C4-2B (cell line): Measurements from ENCODE around the gene SPATA12.
"Not testable (repeated sequence)": the region's sequence is repeated elsewhere in the genome, so short reads cannot be mapped to it uniquely, and the experiment has no call there.

ENCODE experiments used
- H3K27ac ChIP-seq: fragments of 450-650 bp; 2 replicates; pipeline ENCODE4 v1.5.1; 2017
- ZFX ChIP-seq: fragments of 450-650 bp; IDR thresholded peaks from 2 replicates; pipeline ENCODE4 v1.6.1; 2017
- TF ChIP-seq, protein P1 (sequence below): fragments of 450-650 bp; conservative IDR thresholded peaks from 2 replicates; pipeline ENCODE4 v1.5.1; 2017; ENCODE audit warnings: mild to moderate bottlenecking

Gene SPATA12

DNA sequence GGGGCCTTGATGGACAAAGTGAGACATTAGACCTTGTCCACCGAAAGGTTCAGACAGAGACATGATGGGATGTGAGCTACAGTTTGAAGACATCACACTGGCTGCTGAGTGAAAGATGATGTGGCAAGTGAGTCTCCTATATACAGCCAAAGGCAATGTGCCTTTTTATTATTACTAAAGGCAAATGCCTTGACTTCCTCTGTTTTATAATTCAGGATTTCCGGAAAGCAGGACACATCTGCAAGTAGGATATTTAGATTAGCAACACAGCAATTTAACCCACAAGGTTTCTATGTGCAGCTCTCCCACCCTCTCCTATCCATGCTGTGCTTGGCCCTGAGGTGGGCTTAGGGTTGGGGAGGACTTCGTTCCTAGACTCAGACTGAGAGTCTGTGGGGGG lies 20.7 kb downstream of the SPATA12 start:
- H3K27ac ChIP-seq, result no peak overlapping the region
- TF ChIP-seq, protein P1, sequence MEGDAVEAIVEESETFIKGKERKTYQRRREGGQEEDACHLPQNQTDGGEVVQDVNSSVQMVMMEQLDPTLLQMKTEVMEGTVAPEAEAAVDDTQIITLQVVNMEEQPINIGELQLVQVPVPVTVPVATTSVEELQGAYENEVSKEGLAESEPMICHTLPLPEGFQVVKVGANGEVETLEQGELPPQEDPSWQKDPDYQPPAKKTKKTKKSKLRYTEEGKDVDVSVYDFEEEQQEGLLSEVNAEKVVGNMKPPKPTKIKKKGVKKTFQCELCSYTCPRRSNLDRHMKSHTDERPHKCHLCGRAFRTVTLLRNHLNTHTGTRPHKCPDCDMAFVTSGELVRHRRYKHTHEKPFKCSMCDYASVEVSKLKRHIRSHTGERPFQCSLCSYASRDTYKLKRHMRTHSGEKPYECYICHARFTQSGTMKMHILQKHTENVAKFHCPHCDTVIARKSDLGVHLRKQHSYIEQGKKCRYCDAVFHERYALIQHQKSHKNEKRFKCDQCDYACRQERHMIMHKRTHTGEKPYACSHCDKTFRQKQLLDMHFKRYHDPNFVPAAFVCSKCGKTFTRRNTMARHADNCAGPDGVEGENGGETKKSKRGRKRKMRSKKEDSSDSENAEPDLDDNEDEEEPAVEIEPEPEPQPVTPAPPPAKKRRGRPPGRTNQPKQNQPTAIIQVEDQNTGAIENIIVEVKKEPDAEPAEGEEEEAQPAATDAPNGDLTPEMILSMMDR, result no peak
- no peak for TF ChIP-seq ZFX

DNA sequence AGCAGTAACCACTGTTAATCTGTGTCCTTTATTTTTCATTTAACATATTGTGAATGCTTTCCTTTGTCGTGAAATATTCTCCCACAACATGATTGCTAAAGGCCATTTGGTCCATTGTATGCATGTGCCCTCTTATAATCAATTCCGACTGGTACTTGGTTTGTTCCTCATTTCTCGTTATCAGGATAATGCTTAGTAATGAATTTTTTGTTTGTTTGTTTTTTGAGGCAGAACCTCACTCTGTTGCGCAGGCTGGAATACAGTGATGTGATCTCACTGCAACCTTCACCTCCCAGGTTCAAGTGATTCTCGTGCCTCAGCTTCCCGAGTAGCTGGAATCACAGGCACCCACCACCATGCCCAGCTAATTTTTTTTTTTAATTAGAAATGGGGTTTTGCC lies 22.0 kb downstream of the SPATA12 start:
- TF ChIP-seq, protein P1, result no peak
- TF ChIP-seq ZFX, result no peak
- no peak overlapping the region for H3K27ac ChIP-seq

DNA sequence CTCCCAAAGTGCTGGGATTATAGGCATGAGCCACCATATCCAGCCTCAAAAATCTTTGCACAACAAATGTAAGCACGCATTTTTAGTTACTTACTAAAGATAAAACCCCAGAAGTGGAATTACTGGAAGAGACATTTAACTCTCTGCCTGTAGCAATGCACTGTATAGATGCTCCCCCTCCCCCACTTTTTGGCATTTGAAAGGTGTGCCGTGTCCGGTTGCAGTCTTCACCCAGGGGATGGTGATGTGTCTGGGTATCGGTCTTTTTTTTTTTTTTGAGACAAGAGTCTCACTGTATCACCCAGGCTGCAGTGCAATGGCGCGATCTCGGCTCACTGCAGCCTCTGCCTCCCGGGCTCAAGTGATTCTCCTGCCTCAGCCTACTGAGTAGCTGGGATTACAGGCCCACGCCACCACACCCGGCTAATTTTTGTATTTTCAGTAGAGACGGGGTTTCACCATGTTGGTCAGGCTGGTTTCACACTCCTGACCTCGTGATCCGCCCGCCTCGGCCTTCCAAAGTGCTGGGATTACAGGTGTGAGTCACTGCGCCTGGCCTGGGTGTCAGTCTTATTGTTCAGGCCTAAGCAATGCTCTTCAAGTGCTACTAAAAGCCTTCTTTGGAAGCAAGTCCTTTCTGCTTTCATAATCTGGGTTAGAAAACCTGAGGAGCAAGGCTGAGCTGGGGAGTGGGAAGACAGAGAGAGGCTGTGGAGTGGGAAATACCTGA lies 23.0 kb downstream of the SPATA12 start:
- not testable (repeated sequence) for H3K27ac ChIP-seq

DNA sequence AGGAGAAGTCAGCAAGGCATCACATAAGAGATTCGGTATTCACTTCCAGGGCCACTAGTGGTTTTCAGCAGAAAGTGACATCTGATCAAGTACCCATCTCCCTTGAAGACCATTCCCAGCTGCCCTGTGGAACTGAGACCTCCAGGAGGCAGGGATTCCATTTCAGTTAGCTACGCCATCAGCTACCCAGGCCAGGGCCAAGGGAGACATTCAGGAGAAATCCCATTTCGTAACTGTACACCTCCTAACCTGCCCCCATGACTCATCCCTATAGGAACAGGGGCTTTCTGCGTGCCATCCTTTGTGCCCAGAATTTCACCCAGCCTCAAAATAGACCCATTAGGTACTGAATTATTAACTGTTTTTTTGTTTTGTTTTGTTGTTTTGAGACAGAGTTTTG lies 24.7 kb downstream of the SPATA12 start:
- TF ChIP-seq, protein P1, result no peak
- no peak for TF ChIP-seq ZFX
- H3K27ac ChIP-seq, result no peak overlapping the region

DNA sequence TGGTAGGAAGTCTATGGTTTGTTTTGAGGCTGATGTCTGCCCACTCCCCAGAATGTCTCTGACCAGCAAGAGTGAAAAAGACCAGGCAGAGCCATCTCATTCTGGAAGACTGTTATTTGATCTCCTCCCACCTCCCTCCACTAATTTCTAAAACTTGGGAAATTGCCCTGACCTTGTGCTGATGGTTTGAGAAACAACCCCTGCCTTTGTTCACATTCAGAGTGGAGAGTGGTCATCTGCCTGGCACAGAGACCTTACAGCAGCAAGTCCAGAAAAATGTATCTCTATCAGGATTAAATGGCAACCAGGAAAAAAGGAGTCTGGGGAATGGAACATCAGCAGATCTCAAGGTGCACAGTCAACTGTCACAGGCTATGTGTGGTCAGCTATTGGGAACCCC lies 25.7 kb downstream of the SPATA12 start:
- no peak overlapping the region for H3K27ac ChIP-seq
- TF ChIP-seq, protein P1, result no peak
- TF ChIP-seq ZFX, result no peak

DNA sequence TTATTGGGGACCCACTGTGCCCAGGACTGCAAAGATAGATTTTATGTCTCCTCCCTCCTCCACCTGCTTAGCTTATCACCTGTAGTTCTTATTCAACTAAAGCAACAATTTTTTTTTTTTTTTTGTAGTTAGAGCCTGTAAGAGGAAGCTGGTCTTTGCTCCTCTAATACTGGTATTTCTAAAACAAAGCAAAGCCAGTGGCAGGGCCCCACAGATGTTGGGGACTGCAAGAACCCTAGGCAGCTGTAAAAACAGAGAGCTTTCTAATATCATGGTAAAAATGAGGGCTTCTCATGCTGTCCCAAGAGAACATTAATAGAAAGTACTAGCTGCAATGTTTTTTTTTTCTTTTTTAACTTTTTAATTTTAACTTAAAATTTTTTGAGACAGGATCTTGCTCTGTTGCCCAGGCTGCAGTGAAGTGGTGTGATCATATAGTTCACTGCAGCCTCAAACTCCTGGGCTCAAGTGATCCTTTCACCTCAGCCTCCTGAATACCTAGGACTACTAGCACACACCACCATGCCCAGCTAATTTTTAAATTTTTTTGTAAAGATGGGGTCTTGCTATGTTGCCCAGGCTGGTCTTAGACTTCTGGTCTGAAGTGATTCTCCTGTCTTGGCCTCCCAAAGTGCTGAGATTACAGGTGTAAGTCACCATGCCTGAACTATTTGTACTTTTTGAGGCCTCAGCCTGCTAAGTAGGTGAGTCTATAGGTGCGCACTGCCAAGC lies 27.1 kb downstream of the SPATA12 start:
- no peak for TF ChIP-seq ZFX
- TF ChIP-seq, protein P1, result no peak

DNA sequence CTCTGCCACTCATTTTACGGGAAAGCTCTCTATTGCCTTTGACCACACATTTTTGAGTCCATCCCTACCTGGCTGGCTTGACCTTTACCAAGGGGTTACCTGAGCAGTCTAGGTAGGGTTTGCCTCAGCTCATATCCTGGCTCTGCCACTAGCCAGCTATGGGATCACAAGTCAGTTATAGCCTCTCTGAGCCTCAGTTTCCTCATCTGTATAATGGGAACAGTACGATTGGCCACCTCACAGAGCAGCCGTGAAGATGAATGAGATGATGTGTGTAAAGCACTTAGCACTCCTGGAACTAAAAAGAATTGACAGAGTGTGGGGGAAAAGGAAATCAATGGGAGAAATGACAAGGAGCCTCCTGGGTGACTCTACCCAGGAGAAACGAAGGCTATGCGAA lies 28.0 kb downstream of the SPATA12 start:
- no peak overlapping the region for H3K27ac ChIP-seq
- TF ChIP-seq, protein P1, result no peak
- no peak for TF ChIP-seq ZFX

More for the DNA sequence above, 27.1 kb downstream of the SPATA12 start:
- no peak overlapping the region for H3K27ac ChIP-seq
